Colonic mucosa (tissue), 4 donors: Measurements from ENCODE around the gene CDC25B. TPM values are rescaled to one million over a fixed set of nuclear protein-coding genes. Genes with fewer than 3 reads are reported as not detected.

Source experiments
- DNase-seq: peaks from one replicate; pipeline ENCODE4 v3.0.0-alpha.2; 2020
- H3K27ac ChIP-seq: fragments of 200-600 bp; one replicate; pipeline ENCODE4 v1.8.0; 2021
- H3K27me3 ChIP-seq: fragments of 200-600 bp; one replicate; pipeline ENCODE4 v1.8.0; 2021
- H3K36me3 ChIP-seq: fragments of 200-600 bp; one replicate; pipeline ENCODE4 v1.8.0; 2021
- H3K4me1 ChIP-seq: fragments of 200-600 bp; one replicate; pipeline ENCODE4 v1.8.0; 2021; ENCODE audit warnings: mild to moderate bottlenecking
- H3K4me3 ChIP-seq: fragments of 200-600 bp; one replicate; pipeline ENCODE4 v1.8.0; 2021
- H3K9ac ChIP-seq, 2 donors: one replicate each; pipeline ENCODE4 v1.7.0; 2013; ENCODE audit warnings: control low read depth in 2 of 2, low read depth in 2 of 2, low read length in 2 of 2
- H3K9me3 ChIP-seq: fragments of 200-600 bp; one replicate; pipeline ENCODE4 v1.8.0; 2021
- intact Hi-C: fragments of 100-400 bp; cut with DNase I; formaldehyde crosslinking; loops from one replicate; pipeline ENCODE4 v1.14.1; 2022
- total RNA-seq, 2 donors: library from RNA; stranded (reverse); fragmentation: NEBNext Ultra II Directional in 1 of 2; extraction: Animal tissue kit (Norgen Biotek cat#: 25700) in 1 of 2; gene quantifications; one replicate each; pipeline ENCODE4 v1.2.1, GENCODE V29; 2021
- TF ChIP-seq, protein P1 (sequence below): fragments of 200-600 bp; IDR thresholded peaks from one replicate; pipeline ENCODE4 v1.8.0; 2022; ENCODE audit warnings: antibody characterized with exemption, mild to moderate bottlenecking
- donor health status: healthy.
- donor health status: DM: no; HTN: no; CAD: no.
- donor health status: DM: no; HTN: no; CAD: no.

Gene CDC25B
- total RNA-seq, 2 donors from 2014 or later, result 41.9 to 65.5 TPM

DNA sequence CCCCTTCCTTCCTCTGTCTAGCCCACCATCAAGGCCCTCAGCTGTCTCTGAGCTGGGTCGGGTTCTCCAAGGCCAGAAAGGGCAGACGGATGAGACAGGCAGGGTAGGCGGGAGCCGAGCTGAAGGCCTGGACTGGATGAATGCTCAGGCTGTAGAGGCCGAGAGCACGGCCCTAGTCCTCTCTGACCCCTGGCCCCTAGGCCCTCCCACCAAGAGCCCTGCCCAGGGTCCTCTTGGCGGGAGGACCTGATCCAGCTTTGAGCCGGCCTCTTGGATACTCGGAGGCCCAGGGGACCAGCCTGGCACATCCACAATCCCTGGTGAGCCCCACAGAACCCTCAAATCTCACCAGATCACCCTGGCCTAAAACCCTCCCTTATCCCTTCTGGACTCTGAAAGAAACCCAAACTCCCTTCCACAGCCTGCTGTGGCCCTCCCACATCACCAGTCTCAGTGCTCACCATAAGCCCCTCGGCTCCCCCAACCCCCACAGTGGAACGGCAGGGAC lies 36.7 kb upstream of the CDC25B start:
- Histone ChIP-seq H3K4me3 (no peak overlapping the region), H3K9me3 (no peaks in the 10 kb centered on the region), H3K27ac (no peak overlapping the region), H3K36me3 (no peaks in the 10 kb centered on the region), H3K4me1 (no peaks in the 10 kb centered on the region), H3K9ac (no peak overlapping the region), H3K27me3 (no peaks in the 10 kb centered on the region)
- DNase-seq, result no peak
- TF ChIP-seq, protein P1, sequence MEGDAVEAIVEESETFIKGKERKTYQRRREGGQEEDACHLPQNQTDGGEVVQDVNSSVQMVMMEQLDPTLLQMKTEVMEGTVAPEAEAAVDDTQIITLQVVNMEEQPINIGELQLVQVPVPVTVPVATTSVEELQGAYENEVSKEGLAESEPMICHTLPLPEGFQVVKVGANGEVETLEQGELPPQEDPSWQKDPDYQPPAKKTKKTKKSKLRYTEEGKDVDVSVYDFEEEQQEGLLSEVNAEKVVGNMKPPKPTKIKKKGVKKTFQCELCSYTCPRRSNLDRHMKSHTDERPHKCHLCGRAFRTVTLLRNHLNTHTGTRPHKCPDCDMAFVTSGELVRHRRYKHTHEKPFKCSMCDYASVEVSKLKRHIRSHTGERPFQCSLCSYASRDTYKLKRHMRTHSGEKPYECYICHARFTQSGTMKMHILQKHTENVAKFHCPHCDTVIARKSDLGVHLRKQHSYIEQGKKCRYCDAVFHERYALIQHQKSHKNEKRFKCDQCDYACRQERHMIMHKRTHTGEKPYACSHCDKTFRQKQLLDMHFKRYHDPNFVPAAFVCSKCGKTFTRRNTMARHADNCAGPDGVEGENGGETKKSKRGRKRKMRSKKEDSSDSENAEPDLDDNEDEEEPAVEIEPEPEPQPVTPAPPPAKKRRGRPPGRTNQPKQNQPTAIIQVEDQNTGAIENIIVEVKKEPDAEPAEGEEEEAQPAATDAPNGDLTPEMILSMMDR, result no peak
- intact Hi-C loops, result no loop called here

DNA sequence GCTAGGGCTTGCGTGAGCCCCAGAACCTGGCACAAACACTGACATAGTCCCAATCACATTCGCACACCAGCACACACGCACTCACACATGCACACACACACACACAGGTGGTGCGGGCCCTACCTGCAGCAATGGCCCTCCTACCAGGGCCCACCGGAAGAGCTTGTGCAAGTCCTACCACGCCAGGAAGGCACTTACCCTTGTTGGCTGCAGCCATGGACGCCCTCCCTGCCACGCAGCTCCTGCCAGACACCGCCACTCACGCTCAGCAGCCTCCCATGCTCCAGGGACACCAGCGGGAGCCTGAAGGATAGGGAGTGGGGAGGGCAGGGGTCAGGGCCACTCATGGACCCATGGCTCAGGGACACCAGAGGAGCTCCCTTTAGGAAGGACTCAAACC lies 36.2 kb upstream of the CDC25B start:
- intact Hi-C loops, result no loop called here
- H3K27ac ChIP-seq, result no peak overlapping the region
- H3K9ac ChIP-seq, result no peak overlapping the region

DNA sequence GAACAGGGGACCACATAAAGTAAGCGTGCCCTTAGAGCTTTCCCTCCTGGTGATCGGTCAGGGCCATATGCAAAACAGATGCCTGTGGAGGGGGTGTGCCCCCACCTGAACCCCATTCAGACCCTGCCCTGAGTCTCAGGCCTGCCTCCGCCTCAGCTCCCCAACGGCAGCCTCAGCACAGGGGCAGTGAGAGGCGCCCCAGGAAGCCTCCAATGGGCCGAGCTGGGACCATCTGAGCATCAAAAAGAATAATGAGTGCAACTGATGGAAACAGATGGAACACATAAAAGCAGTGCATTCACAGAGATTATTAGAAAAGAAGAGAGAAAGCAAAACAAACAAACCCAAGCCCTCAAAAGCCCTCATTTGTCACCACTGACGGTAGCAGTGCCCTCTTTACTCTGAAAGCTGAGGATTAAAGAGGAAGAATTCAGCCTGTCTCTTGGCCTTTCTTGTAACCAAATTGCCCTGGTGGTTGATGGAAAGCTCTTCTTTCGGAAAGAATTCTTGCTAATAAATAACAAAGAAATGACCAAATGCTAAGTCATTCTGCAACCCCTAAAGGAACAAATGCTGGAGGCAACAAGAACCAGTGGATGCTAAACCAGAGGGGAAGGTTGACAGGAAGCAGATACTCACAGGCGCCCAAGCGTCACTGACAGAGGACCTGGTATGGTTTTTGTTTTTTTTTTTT lies 35.3 kb upstream of the CDC25B start:
- intact Hi-C loops, result no loop called here
- TF ChIP-seq, protein P1, result no peak
- Histone ChIP-seq H3K27me3 (no peaks in the 10 kb centered on the region), H3K9ac (no peak overlapping the region), H3K4me3 (no peak overlapping the region), H3K4me1 (no peaks in the 10 kb centered on the region), H3K9me3 (no peaks in the 10 kb centered on the region), H3K27ac (no peak overlapping the region), H3K36me3 (no peaks in the 10 kb centered on the region)
- DNase-seq, result no peak

More for the DNA sequence above, 36.2 kb upstream of the CDC25B start:
- Histone ChIP-seq H3K9me3 (no peaks in the 10 kb centered on the region), H3K27me3 (no peaks in the 10 kb centered on the region), H3K36me3 (no peaks in the 10 kb centered on the region), H3K4me1 (no peaks in the 10 kb centered on the region), H3K4me3 (no peak overlapping the region)
- DNase-seq, result no peak
- TF ChIP-seq, protein P1, result no peak

DNA sequence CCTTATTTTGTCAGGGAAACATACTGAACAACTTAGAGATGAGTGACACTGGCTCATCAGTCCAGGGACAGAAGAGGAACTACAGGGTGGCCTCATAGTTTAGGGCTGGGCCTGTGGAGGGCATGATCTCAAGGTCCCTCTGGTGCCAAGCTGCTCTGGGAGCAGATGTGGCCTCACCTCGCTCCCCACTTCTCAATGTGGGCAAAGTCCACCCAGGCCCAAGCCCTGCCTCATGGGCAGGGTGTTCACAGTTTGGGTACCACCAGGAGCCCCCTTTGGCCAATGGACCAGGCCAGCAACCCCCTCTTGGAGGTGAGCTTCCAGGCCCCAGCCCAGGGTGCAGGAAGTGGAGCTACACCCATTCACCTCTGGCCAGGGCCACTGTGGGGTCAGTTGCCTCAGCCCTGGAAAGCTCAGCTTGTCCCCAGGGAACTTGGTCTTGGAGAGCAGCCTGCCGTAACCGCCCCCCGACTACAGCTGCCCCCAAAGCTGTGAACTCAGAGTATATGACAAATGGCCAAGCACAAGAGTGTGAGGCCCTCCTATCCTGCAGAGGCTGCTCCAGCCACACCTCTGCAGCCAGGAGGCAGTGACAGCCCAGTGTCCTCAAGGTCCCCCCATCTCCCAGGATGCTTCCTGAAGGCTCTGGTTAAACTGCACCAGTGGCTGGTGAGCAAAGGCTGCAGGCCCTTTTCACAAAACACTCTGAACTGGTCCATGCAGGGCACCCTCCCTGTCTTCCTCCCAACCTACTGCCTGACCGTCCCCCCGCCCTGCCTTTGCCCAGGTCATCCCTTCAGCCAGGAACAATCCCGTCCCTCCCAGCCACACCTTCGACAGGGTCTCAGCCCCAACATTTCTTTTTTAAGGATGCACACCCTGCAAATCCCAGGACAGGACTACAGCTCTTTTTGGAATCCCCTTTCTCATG lies 32.2 kb upstream of the CDC25B start:
- Histone ChIP-seq H3K9ac (no peak overlapping the region), H3K4me3 (no peak overlapping the region), H3K9me3 (no peaks in the 10 kb centered on the region), H3K27me3 (no peaks in the 10 kb centered on the region), H3K27ac (no peak overlapping the region), H3K4me1 (no peaks in the 10 kb centered on the region), H3K36me3 (no peaks in the 10 kb centered on the region)
- TF ChIP-seq, protein P1, result no peak
- DNase-seq, result no peak
- intact Hi-C loops, result no loop called here

DNA sequence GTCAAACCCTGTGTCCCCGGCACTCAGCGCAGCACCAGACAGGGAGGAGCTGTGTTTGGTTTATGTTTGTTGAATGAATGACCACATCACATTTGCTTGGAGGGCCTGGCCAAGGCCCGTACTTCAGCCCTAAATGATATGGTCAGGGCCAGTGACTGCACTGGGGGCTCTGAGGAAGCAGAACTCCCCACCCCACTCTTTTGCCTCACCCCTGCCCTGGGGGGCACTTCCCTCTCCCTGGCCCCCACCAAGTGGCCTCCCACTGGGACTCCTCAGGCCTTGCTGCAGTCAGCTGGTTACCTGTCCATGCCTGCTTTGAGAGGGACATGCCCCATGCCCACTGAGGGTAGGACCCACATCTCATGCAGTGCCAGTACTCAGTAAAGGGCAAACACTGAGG lies 31.5 kb upstream of the CDC25B start:
- no peaks in the 10 kb centered on the region for H3K4me1 ChIP-seq
- no peak for DNase-seq
- no peak overlapping the region for H3K4me3 ChIP-seq
- H3K36me3 ChIP-seq, result no peaks in the 10 kb centered on the region
- no peaks in the 10 kb centered on the region for H3K27me3 ChIP-seq
- no peak overlapping the region for H3K9ac ChIP-seq
- TF ChIP-seq, protein P1, result no peak
- intact Hi-C loops, result no loop called here
- H3K9me3 ChIP-seq, result no peaks in the 10 kb centered on the region
- no peak overlapping the region for H3K27ac ChIP-seq
